HG03039 (cell line): Measurements from ENCODE around the gene SLAIN2.

ENCODE experiments used
- ATAC-seq: cut with Tn5 transposase; IDR thresholded peaks from one replicate; pipeline ENCODE4 v1.9.1; 2021; ENCODE audit warnings: mild to moderate bottlenecking, moderate library complexity; ENCODE audit not compliant: unreplicated experiment

SLAIN2 gene

GRCh38 chr4:48334236-48334635, 7.1 kb upstream of the SLAIN2 start:
- no peak for ATAC-seq

- no peak for ATAC-seq
Observed at GRCh38 chr4:48334900-48335384, 6.4 kb upstream of the SLAIN2 start.

GRCh38 chr4:48336146-48336870, 5.0 kb upstream of the SLAIN2 start:
- ATAC-seq = no peak

GRCh38 chr4:48337731-48338130, 3.6 kb upstream of the SLAIN2 start:
- no peak for ATAC-seq

GRCh38 chr4:48339642-48340041, 1.7 kb upstream of the SLAIN2 start:
- no peak for ATAC-seq

- peak; percentile 2 for ATAC-seq
Observed at GRCh38 chr4:48340276-48340964, 909 bp upstream of the SLAIN2 start.

- peak; percentile 19 for ATAC-seq
Observed at GRCh38 chr4:48341776-48342605, 662 bp downstream of the SLAIN2 start.

- no peak for ATAC-seq
Observed at GRCh38 chr4:48342606-48342880, 1.2 kb downstream of the SLAIN2 start.

- ATAC-seq = no peak
Observed at GRCh38 chr4:48343035-48343434, 1.7 kb downstream of the SLAIN2 start.

GRCh38 chr4:48343551-48343950, 2.2 kb downstream of the SLAIN2 start:
- ATAC-seq = no peak

GRCh38 chr4:48345542-48345941, 4.2 kb downstream of the SLAIN2 start:
- no peak for ATAC-seq

- ATAC-seq = no peak
Observed at GRCh38 chr4:48346594-48346993, 5.3 kb downstream of the SLAIN2 start.

GRCh38 chr4:48347282-48347921, 6.1 kb downstream of the SLAIN2 start:
- no peak for ATAC-seq

- no peak for ATAC-seq
Observed at GRCh38 chr4:48350871-48351270, 9.5 kb downstream of the SLAIN2 start.

GRCh38 chr4:48352793-48353192, 11.5 kb downstream of the SLAIN2 start:
- ATAC-seq = no peak

- ATAC-seq = no peak
Observed at GRCh38 chr4:48356355-48356754, 15.0 kb downstream of the SLAIN2 start.

- no peak for ATAC-seq
Observed at GRCh38 chr4:48360285-48361011, 19.1 kb downstream of the SLAIN2 start.

GRCh38 chr4:48361012-48361400, 19.7 kb downstream of the SLAIN2 start:
- no peak for ATAC-seq

- ATAC-seq = no peak
Observed at GRCh38 chr4:48366611-48367010, 25.3 kb downstream of the SLAIN2 start.

GRCh38 chr4:48367016-48367415, 25.7 kb downstream of the SLAIN2 start:
- no peak for ATAC-seq

- no peak for ATAC-seq
Observed at GRCh38 chr4:48368389-48368788, 27.1 kb downstream of the SLAIN2 start.
